HCT116 (cell line): Measurements from ENCODE around the gene MGRN1. TPM values are rescaled to one million over a fixed set of nuclear protein-coding genes. Genes with fewer than 3 reads are reported as not detected.

Source experiments
- ATAC-seq: fragments of 200-7000 bp; cut with Tn5 transposase; 2 replicates; pipeline ENCODE4 v1.9.1; 2020; ENCODE audit warnings: mild to moderate bottlenecking, moderate library complexity
- BruUV-seq: library from RNA; stranded (reverse); fragments of 400-500 nt; replicated peaks from 2 replicates; lab custom pipeline; 2021; lab: Mats Ljungman, UMichigan
- CTCF ChIA-PET: fragments of 300-600 bp; sonication (Branson Sonifier 250); formaldehyde crosslinking; loops from one replicate; lab custom pipeline; 2021; ENCODE audit warnings: antibody characterized with exemption; lab: Charles Lee
- POLR2A ChIA-PET: fragments of 300-600, 350-600 bp; sonication (Branson Sonifier 250); formaldehyde crosslinking; loops from one replicate; lab custom pipeline; 2021; ENCODE audit warnings: antibody characterized with exemption; lab: Charles Lee
- RAD21 ChIA-PET, 2 experiments: fragments of 300-600 bp; sonication (Branson Sonifier 250); formaldehyde crosslinking; loops; one replicate each; lab custom pipeline; 2023; ENCODE audit warnings: low total read pairs in 2 of 2; ENCODE audit not compliant: uncharacterized antibody in 2 of 2, unreplicated experiment in 2 of 2, low non-redundant PET in 1 of 2; lab: Charles Lee
- DNase-seq: peaks from one replicate; pipeline ENCODE4 v3.0.0-alpha.2; 2010; ENCODE audit warnings: low read depth, low spot score
- H2AFZ ChIP-seq: fragments of 200-600 bp; shearing (Covaris generic), sonication (generic); 2 replicates; pipeline ENCODE4 v1.6.1; 2017; ENCODE audit warnings: low read depth, mixed run types, mixed read lengths, antibody characterized with exemption, low read length; ENCODE audit not compliant: poor library complexity, severe bottlenecking
- H3K27ac ChIP-seq: 2 replicates; pipeline ENCODE4 v1.5.1; 2012; ENCODE audit warnings: low read depth, low read length
- H3K27me3 ChIP-seq: fragments of 200-600 bp; sonication (generic); 2 replicates; pipeline ENCODE4 v1.6.1; 2016; ENCODE audit warnings: mixed run types, low read length, mixed read lengths; ENCODE audit not compliant: insufficient read depth
- H3K36me3 ChIP-seq, 2 experiments: fragments of 200-500 bp in 1 of 2; fragments of 200-600 bp in 1 of 2; sonication (Bioruptor generic) in 1 of 2; sonication (generic) in 1 of 2; 2 replicates each; pipeline versions ENCODE4 v1.5.1 to v1.6.1; 2014 to 2016; ENCODE audit warnings: low read length in 2 of 2, inconsistent platforms in 1 of 2, mixed read lengths in 1 of 2, mixed run types in 1 of 2; ENCODE audit not compliant: insufficient read depth in 2 of 2, control insufficient read depth in 1 of 2
- H3K4me1 ChIP-seq, 2 experiments: fragments of 200-600 bp in 1 of 2; sonication (generic) in 1 of 2; 2 replicates each; pipeline versions ENCODE4 v1.5.1 to v1.6.1; 2012 to 2017; ENCODE audit warnings: low read length in 2 of 2, inconsistent platforms in 1 of 2, mild to moderate bottlenecking in 1 of 2, mixed read lengths in 1 of 2, mixed run types in 1 of 2, moderate library complexity in 1 of 2; ENCODE audit not compliant: insufficient read depth in 2 of 2, control insufficient read depth in 1 of 2
- H3K4me2 ChIP-seq: fragments of 200-600 bp; sonication (generic); 2 replicates; pipeline ENCODE4 v1.6.1; 2017; ENCODE audit warnings: mixed run types, low read length, mixed read lengths
- H3K4me3 ChIP-seq, 2 experiments: fragments of 200-600 bp in 1 of 2; sonication (generic) in 1 of 2; replicated peaks in 1 of 2; 2 replicates each; pipeline ENCODE4 v1.5.1; 2011 to 2016; ENCODE audit warnings: low read length in 2 of 2, control low read depth in 1 of 2, low read depth in 1 of 2, mild to moderate bottlenecking in 1 of 2, mixed read lengths in 1 of 2, mixed run types in 1 of 2
- H3K79me2 ChIP-seq: fragments of 200-600 bp; sonication (generic); 2 replicates; pipeline ENCODE4 v1.6.1; 2017; ENCODE audit warnings: mild to moderate bottlenecking, mixed run types, low read length, moderate library complexity, mixed read lengths; ENCODE audit not compliant: insufficient read depth
- H3K9ac ChIP-seq: fragments of 200-600 bp; sonication (generic); 2 replicates; pipeline ENCODE4 v1.6.1; 2016; ENCODE audit warnings: low read length, mixed read lengths
- H3K9me2 ChIP-seq: fragments of 200-600 bp; sonication (generic), shearing (Covaris generic); 2 replicates; pipeline ENCODE4 v1.6.1; 2017; ENCODE audit warnings: mixed run types, mild to moderate bottlenecking, moderate library complexity; ENCODE audit not compliant: insufficient read depth
- H3K9me3 ChIP-seq, 2 experiments: fragments of 200-500 bp in 1 of 2; fragments of 200-600 bp in 1 of 2; sonication (Bioruptor generic) in 1 of 2; sonication (generic) in 1 of 2; 2 replicates each; pipeline ENCODE4 v1.6.1; 2014 to 2017; ENCODE audit warnings: low read length in 2 of 2, mixed read lengths in 2 of 2, inconsistent platforms in 1 of 2, low read depth in 1 of 2, mild to moderate bottlenecking in 1 of 2, mixed run types in 1 of 2, moderate library complexity in 1 of 2; ENCODE audit not compliant: control insufficient read depth in 1 of 2, insufficient read depth in 1 of 2
- H4K20me1 ChIP-seq: fragments of 200-600 bp; sonication (generic), shearing (Covaris generic); 2 replicates; pipeline ENCODE4 v1.6.1; 2017; ENCODE audit warnings: mixed run types, mild to moderate bottlenecking, moderate library complexity; ENCODE audit not compliant: insufficient read depth
- CEBPB ChIP-seq: IDR thresholded peaks from 2 replicates; pipeline ENCODE4 v1.6.1; 2012; ENCODE audit warnings: low read depth
- EZH2 ChIP-seq: fragments of 200-600 bp; sonication (generic); IDR thresholded peaks from 2 replicates; pipeline ENCODE4 v1.6.1; 2017; ENCODE audit warnings: antibody characterized with exemption, mixed run types
- FOSL1 ChIP-seq: IDR thresholded peaks from 2 replicates; pipeline ENCODE4 v1.6.1; 2012; ENCODE audit warnings: low read depth
- POLR2A ChIP-seq: IDR thresholded peaks from 2 replicates; pipeline ENCODE4 v1.7.0; 2011; ENCODE audit warnings: borderline replicate concordance; ENCODE audit not compliant: insufficient read depth, insufficient read length; ENCODE audit errors: extremely low read depth
- SP1 ChIP-seq: IDR thresholded peaks from 2 replicates; pipeline ENCODE4 v1.6.1; 2012; ENCODE audit warnings: low read depth
- SRF ChIP-seq: IDR thresholded peaks from 2 replicates; pipeline ENCODE4 v1.6.1; 2012; ENCODE audit warnings: low read depth
- ZFX ChIP-seq: fragments of 450-650 bp; IDR thresholded peaks from 2 replicates; pipeline ENCODE4 v1.6.1; 2017
- intact Hi-C: fragments of 100-400 bp; cut with micrococcal nuclease; formaldehyde crosslinking; loops from 2 replicates; pipeline ENCODE4 v1.10.0; 2022
- total RNA-seq: library from RNA; stranded (reverse); gene quantifications from one replicate; pipeline ENCODE4 v1.2.1, GENCODE V29; 2021; ENCODE audit not compliant: unreplicated experiment
- TF ChIP-seq, protein P1 (sequence below): IDR thresholded peaks from 2 replicates; pipeline ENCODE4 v1.6.1; 2011; ENCODE audit warnings: mild to moderate bottlenecking, low read length, moderate library complexity; ENCODE audit not compliant: insufficient replicate concordance; ENCODE audit errors: extremely low read depth
- TF ChIP-seq, protein P2 (sequence below), 3 experiments: fragments of 200-600 bp in 1 of 3; sonication (generic) in 1 of 3; IDR thresholded peaks in 2 of 3; conservative IDR thresholded peaks in 1 of 3; 2 replicates each; pipeline ENCODE4 v1.5.1; 2012 to 2017; ENCODE audit warnings: low read depth in 2 of 3, low read length in 2 of 3, antibody characterized with exemption in 1 of 3, borderline replicate concordance in 1 of 3, control low read depth in 1 of 3, mild to moderate bottlenecking in 1 of 3, mixed read lengths in 1 of 3, mixed run types in 1 of 3, moderate library complexity in 1 of 3; ENCODE audit not compliant: insufficient read depth in 1 of 3

The MGRN1 gene
- total RNA-seq, 1 experiment from 2014 or later, result 50.6 TPM

DNA sequence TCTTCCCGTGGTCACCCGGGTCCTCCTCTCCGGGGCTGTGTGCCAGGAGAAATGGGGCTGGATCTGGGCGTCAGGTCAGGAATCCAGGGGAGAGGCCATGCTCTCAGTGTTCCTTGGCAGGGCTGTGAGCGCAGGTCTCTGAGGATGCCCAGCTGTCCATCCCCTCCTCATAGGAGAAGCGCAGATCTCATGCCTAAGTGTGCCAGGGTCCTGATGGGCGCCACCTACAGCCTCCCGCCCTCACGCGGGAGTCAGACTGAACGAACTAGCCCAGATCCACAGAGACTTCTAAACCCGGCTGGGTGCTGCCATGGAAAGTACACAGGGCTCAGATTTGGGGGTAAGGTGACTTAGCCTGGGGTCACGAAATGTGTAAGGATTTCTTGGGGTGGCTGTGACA is 24.3 kb downstream of the MGRN1 start:
- POLR2A ChIA-PET, result no interaction called here

More for the DNA sequence above, 24.3 kb downstream of the MGRN1 start:
- Histone ChIP-seq H3K4me1 (peaks cover 2 to 8% of the 10 kb centered on the region in 2 experiments; a peak in 3 of 4 replicates), H2AFZ (no peak overlapping the region), H3K9me2 (no peaks in the 10 kb centered on the region), H4K20me1 (no peaks in the 10 kb centered on the region), H3K27ac (no peak overlapping the region), H3K4me2 (no peak overlapping the region), H3K9ac (no peak overlapping the region), H3K36me3 (peaks cover 0 to 7% of the 10 kb centered on the region in 2 experiments; a peak in 2 of 4 replicates), H3K79me2 (peaks cover 51% of the 10 kb centered on the region), H3K4me3 (no peak overlapping the region), H3K9me3 (no peaks in the 10 kb centered on the region), H3K27me3 (no peaks in the 10 kb centered on the region)
- TF ChIP-seq SRF, result no peak
- TF ChIP-seq EZH2, result no peak
- TF ChIP-seq, protein P1, sequence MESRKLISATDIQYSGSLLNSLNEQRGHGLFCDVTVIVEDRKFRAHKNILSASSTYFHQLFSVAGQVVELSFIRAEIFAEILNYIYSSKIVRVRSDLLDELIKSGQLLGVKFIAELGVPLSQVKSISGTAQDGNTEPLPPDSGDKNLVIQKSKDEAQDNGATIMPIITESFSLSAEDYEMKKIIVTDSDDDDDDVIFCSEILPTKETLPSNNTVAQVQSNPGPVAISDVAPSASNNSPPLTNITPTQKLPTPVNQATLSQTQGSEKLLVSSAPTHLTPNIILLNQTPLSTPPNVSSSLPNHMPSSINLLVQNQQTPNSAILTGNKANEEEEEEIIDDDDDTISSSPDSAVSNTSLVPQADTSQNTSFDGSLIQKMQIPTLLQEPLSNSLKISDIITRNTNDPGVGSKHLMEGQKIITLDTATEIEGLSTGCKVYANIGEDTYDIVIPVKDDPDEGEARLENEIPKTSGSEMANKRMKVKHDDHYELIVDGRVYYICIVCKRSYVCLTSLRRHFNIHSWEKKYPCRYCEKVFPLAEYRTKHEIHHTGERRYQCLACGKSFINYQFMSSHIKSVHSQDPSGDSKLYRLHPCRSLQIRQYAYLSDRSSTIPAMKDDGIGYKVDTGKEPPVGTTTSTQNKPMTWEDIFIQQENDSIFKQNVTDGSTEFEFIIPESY, result no peak
- no peak for TF ChIP-seq POLR2A
- TF ChIP-seq ZFX, result no peak
- no peak for TF ChIP-seq SP1
- TF ChIP-seq, protein P2, sequence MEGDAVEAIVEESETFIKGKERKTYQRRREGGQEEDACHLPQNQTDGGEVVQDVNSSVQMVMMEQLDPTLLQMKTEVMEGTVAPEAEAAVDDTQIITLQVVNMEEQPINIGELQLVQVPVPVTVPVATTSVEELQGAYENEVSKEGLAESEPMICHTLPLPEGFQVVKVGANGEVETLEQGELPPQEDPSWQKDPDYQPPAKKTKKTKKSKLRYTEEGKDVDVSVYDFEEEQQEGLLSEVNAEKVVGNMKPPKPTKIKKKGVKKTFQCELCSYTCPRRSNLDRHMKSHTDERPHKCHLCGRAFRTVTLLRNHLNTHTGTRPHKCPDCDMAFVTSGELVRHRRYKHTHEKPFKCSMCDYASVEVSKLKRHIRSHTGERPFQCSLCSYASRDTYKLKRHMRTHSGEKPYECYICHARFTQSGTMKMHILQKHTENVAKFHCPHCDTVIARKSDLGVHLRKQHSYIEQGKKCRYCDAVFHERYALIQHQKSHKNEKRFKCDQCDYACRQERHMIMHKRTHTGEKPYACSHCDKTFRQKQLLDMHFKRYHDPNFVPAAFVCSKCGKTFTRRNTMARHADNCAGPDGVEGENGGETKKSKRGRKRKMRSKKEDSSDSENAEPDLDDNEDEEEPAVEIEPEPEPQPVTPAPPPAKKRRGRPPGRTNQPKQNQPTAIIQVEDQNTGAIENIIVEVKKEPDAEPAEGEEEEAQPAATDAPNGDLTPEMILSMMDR (IDR thresholded peaks at IDR 0.05 in 2 of 3, conservative IDR thresholded peaks at IDR 0.05 in 1 of 3; ENCODE audit: borderline replicate concordance in 1 of 3, insufficient read depth in 1 of 3, low read depth in 2 of 3, low read length in 2 of 3), result no peak
- TF ChIP-seq CEBPB, result no peak
- TF ChIP-seq FOSL1, result no peak
- CTCF ChIA-PET, result no interaction called here
- intact Hi-C loops, result no loop called here
- DNase-seq (no peak), ATAC-seq (no peak)
- RAD21 ChIA-PET, result no interaction called here
- no TSS peak for BruUV-seq
